Measurements from ENCODE around the gene NR5A2.
A peak's percentile ranks its signal among the peaks of the same experiment; 100 is the strongest.

The NR5A2 gene

GRCh38 chr1:200075522-200075921, 48.0 kb downstream of the NR5A2 start:
- DNase-seq, result no peak

- peak; percentile 36 for DNase-seq
Measured at GRCh38 chr1:200075938-200076546, 48.5 kb downstream of the NR5A2 start.

DNA sequence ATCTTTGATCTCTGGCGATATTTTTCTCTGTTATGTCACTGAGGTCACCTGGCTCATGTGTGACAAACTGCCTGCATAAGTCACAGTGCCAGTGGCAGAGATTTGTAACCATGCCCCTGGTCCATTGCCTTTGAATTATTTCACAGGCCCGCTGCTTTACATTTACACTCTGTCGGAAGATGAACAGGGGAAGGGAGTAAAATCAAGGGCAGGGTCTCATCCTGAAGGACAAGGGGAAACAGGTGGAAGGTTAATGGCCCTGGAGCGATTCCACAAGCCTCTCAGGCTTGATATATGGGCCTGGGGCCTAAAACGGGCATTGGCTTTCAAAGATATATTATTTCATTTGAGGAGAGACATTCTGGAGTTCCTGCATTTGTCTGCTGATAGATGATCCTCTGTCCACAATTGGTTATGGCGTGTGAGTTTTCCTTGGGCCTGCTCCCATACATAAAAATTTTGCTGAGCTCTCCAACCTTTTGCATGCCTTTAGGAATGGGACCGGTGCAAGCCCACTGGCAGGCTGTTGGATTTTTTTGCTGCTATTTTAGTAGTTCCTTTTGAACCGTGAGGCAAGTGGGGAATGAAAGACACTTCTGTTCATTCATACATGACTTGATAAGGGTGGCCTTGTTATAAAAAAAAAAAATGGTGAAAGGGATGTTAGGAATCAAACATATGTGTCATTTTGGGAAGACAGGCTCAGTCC, 51.9 kb downstream of the NR5A2 start:
- DNase-seq, result no peak

DNA sequence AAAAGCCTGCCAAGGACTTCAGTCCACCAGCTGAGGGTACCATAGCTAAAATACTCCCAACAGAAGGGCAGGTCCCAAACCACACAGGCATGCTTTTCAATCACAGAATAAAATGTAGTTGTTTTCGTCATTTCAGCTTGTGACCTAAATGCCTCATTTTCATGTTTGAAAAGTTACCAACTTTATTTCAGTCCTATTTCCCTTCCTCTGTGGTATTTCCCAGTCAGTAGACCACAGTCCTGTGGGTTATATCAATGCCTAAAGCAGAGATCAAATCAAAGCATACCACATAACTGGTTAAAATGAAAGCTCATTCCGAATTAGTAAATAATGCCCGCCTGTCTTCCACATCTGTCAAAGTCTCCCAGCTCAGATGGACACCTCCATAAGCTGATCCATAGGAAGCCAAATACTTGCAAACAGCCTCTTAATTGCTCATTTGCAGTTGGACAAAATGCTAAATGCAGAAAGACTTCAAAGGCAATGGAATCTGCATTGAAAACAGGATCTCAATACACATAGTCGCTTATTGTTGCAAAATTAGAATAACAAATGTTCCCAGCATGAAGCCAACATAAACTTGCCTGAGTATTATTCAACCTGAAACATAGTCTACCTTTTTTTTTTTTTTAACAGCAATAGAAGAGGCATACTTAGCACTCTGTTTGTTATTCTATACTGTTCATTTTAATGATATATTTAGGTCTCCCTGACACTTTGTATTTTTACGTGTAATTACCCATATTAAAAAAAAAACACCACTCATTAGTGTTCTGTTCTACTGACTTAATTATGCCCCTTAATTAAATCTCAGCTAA, 53.9 kb downstream of the NR5A2 start:
- DNase-seq, result no peak

DNA sequence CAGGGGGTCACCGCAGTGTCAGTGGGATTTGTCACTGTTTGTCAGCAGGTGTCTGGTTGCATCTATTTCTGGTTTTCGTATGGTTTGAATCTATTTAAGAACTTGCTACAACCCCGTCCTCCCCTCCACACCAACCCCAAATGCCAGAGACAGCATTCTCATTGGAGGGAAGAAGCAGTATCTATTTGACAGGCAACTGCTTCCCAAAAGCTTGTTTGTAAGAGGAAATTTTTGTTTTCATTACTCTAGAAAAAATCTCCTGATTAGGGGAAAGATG, 54.4 kb downstream of the NR5A2 start:
- DNase-seq, result no peak

DNA sequence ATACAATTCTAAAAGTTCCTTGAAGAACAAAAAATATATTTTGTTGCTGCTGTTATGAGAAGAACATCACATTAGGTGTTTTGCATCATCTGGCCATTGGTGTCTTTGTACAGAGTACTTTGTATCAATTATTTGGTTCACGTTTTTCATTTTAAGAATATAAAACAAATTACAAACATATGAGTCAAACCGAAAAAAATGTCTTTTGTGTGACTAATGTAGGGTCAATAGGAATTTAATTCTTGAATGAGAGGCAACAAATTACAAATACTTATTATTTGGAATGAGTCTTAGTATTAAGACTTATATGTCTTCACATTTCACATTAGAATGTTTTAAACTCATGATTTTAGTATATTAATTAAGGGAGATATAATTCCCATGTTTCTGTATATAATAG, 54.8 kb downstream of the NR5A2 start:
- no peak for DNase-seq

DNA sequence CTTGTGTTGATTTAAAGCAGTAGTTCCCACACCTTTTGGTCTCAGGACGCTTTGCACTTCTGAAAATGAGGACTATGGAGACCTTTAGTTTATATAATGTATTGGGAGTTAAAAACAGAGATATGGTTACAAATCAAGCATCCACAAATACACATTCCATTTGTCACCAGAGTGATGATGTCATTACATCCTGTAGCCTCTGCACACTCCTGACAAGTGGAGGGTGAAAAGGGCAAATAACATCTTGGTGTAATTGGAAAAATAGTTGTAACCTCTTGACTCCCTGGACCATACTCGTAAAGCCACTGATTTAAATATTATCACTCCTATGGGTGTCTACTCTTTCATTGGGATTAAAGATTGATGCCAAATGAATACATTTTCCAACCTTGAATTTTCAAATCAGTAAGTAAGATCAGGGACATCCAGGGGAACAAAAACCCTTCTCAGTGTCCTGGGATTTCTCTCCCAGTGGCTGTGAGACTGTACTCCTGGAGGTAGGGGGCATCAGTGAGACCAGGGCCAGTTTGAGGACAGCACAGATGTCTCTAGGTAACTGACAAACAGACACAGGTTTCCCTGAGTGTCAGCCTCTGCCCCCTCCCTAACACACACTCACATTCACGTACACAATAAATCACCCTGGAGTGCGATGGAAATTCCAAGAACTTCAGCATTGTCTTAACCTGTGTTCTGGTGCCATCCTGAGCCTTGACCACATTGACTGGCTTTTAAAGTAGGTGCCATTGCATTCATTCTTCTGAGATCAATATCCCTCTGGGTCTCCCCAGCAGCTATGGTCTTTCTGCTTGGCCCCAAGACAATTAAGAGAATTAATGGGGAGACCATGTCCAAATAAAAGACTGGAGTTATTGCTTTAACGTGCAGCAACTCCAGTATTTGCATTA, 63.0 kb downstream of the NR5A2 start:
- DNase-seq, result no peak

GRCh38 chr1:200095057-200095577, 67.6 kb downstream of the NR5A2 start:
- DNase-seq, result no peak

DNA sequence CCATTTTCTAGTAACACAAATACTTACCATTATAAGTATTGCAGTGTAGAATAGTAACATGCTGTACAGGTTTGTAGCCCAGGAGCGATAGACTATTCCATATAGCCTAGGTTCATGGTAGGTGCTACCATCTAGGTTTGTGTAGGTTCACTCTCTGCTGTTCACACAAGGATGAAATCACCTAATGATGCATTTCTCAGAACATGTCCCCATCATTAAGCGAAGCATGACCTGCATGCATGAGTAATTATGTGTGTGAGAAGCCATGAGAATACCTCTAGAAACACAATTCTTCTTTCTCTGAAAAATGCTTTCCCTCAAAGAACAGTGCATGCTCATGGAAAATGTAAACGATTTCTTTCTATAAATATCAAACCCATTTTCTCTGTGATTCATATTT, 69.3 kb downstream of the NR5A2 start:
- DNase-seq, result no peak

- DNase-seq, result no peak
Measured at GRCh38 chr1:200099040-200099439, 71.5 kb downstream of the NR5A2 start.

GRCh38 chr1:200103966-200104583, 76.6 kb downstream of the NR5A2 start:
- no peak for DNase-seq

- DNase-seq, result no peak
Measured at GRCh38 chr1:200107004-200107470, 79.5 kb downstream of the NR5A2 start.

GRCh38 chr1:200108659-200109058, 81.1 kb downstream of the NR5A2 start:
- DNase-seq, result no peak

DNA sequence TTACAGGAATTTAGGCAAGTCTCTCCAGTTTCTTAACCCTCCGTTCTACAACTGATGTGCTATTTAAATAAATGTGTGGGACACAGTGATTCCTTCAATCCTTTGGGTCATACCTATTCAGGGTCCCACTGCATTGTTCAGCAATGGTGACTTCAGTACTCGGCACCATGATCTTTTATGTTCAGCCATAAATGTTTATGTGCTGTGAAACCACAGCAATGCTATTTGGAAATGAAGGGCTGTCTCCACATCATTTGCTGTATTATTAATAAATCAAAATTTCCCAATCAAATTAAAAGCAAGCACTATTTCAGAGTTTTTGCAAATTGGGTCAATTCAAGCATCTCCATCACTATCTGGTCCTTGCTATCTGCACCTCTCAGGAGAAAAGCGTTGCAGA, 84.8 kb downstream of the NR5A2 start:
- DNase-seq, result no peak

DNA sequence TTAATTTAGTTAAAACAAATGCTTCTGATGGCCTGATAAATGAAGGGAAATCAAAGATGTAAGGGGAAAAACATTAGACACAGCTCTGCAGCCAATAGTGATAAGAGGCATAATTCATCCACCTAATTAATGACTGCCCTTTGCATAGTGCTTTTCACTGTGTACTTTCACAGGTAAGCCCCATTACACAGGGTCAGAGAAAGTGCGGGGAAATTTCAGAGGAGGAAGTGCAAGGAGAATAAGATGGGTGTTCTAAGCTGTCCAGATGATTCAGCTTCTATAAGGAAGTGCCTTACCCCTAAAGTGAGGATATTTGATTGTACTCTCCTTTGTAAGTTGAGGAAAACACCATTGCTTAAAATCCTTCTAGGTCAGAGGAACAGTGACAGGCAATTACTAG, 88.0 kb downstream of the NR5A2 start:
- no peak for DNase-seq

GRCh38 chr1:200116324-200116723, 88.8 kb downstream of the NR5A2 start:
- no peak for DNase-seq

- DNase-seq, result no peak
Measured at GRCh38 chr1:200118779-200119505, 91.4 kb downstream of the NR5A2 start.

- no peak for DNase-seq
Measured at GRCh38 chr1:200121421-200121820, 93.9 kb downstream of the NR5A2 start.

- no peak for DNase-seq
Measured at GRCh38 chr1:200124309-200124708, 96.8 kb downstream of the NR5A2 start.

GRCh38 chr1:200128081-200128480, 100.6 kb downstream of the NR5A2 start:
- no peak for DNase-seq
